Mammary epithelial cell (primary cell): ENCODE results near the gene GRM8.

ENCODE experiments used
- CTCF ChIP-seq, 2 donors: IDR thresholded peaks in 1 of 2; conservative IDR thresholded peaks in 1 of 2; 2 replicates each; pipeline ENCODE4 v1.5.1; 2011 to 2012; ENCODE audit warnings: inconsistent platforms in 2 of 2, low read length in 2 of 2, mild to moderate bottlenecking in 2 of 2, control low read depth in 1 of 2, low read depth in 1 of 2; ENCODE audit not compliant: insufficient read depth in 1 of 2; ENCODE audit errors: extremely low read depth in 1 of 2
- EZH2 ChIP-seq: IDR thresholded peaks from 2 replicates; pipeline ENCODE4 v1.6.1; 2012; ENCODE audit warnings: low read length, inconsistent platforms, borderline replicate concordance

- no peak for TF ChIP-seq CTCF (conservative IDR thresholded peaks at IDR 0.05 in 1 of 2, IDR thresholded peaks at IDR 0.05 in 1 of 2; ENCODE audit: extremely low read depth in 1 of 2, insufficient read depth in 1 of 2, low read depth in 1 of 2, low read length in 2 of 2)
- TF ChIP-seq EZH2 = no peak
These were observed 63.7 kb downstream of the GRM8 start for GRCh38 chr7:127189074-127189473.
